OCI-LY1 (cell line): Measurements from ENCODE around the gene NEUROD2.

Experiments used
- H2AFZ ChIP-seq: fragments of 200-600 bp; sonication (generic), shearing (Covaris generic); 2 replicates; pipeline ENCODE4 v1.6.0; 2014; ENCODE audit warnings: antibody characterized with exemption, mild to moderate bottlenecking, low read length
- H3F3A ChIP-seq: fragments of 200-600 bp; sonication (generic), shearing (Covaris generic); 2 replicates; pipeline ENCODE4 v1.6.0; 2014; ENCODE audit warnings: mild to moderate bottlenecking, antibody characterized with exemption, low read length, moderate library complexity; ENCODE audit not compliant: insufficient read depth
- H3K27ac ChIP-seq: fragments of 200-600 bp; sonication (generic); 2 replicates; pipeline ENCODE4 v1.5.1; 2014; ENCODE audit warnings: low read length, mixed run types, mild to moderate bottlenecking, low read depth; ENCODE audit not compliant: poor library complexity, severe bottlenecking
- H3K27me3 ChIP-seq: fragments of 200-600 bp; sonication (generic); 2 replicates; pipeline ENCODE4 v1.6.0; 2014; ENCODE audit warnings: antibody characterized with exemption, mild to moderate bottlenecking, low read length, moderate library complexity; ENCODE audit not compliant: insufficient read depth
- H3K36me3 ChIP-seq: fragments of 200-600 bp; sonication (generic); 2 replicates; pipeline ENCODE4 v1.6.1; 2014; ENCODE audit warnings: mild to moderate bottlenecking, antibody characterized with exemption, low read length, moderate library complexity, mixed read lengths; ENCODE audit not compliant: insufficient read depth
- H3K4me1 ChIP-seq: fragments of 200-600 bp; sonication (generic); 2 replicates; pipeline ENCODE4 v1.5.1; 2014; ENCODE audit warnings: mild to moderate bottlenecking, low read length, moderate library complexity; ENCODE audit not compliant: insufficient read depth, severe bottlenecking
- H3K4me2 ChIP-seq: fragments of 200-600 bp; sonication (generic), shearing (Covaris generic); 2 replicates; pipeline ENCODE4 v1.6.1; 2014; ENCODE audit warnings: low read length
- H3K4me3 ChIP-seq: fragments of 200-600 bp; sonication (generic); 2 replicates; pipeline ENCODE4 v1.5.1; 2014; ENCODE audit warnings: low read length, low read depth, mild to moderate bottlenecking, mixed read lengths; ENCODE audit not compliant: poor library complexity, severe bottlenecking
- H3K79me2 ChIP-seq: fragments of 200-600 bp; shearing (Covaris generic); 2 replicates; pipeline ENCODE4 v1.6.1; 2016; ENCODE audit warnings: mixed run types, low read length, mixed read lengths; ENCODE audit not compliant: insufficient read depth
- H3K9ac ChIP-seq: fragments of 200-600 bp; sonication (generic), shearing (Covaris generic); 2 replicates; pipeline ENCODE4 v1.6.1; 2014; ENCODE audit warnings: mild to moderate bottlenecking, low read length, mixed read lengths
- H3K9me2 ChIP-seq: fragments of 200-600 bp; sonication (generic), shearing (Covaris generic); 2 replicates; pipeline ENCODE4 v1.6.1; 2014; ENCODE audit warnings: low read depth, mild to moderate bottlenecking, low read length, mixed read lengths
- H3K9me3 ChIP-seq: fragments of 200-600 bp; shearing (Covaris generic); 2 replicates; pipeline ENCODE4 v1.6.1; 2014; ENCODE audit warnings: low read length, mixed read lengths
- H4K20me1 ChIP-seq: fragments of 200-600 bp; sonication (generic), shearing (Covaris generic); 2 replicates; pipeline ENCODE4 v1.6.0; 2016; ENCODE audit warnings: mild to moderate bottlenecking, low read length; ENCODE audit not compliant: insufficient read depth
- CTCF ChIP-seq: fragments of 200-600 bp; sonication (generic), shearing (Covaris generic); IDR thresholded peaks from 2 replicates; pipeline ENCODE4 v1.5.1; 2017; ENCODE audit warnings: mild to moderate bottlenecking, antibody characterized with exemption, low read length, moderate library complexity, mixed read lengths
- EZH2 ChIP-seq: fragments of 200-600 bp; sonication (generic), shearing (Covaris generic); IDR thresholded peaks from 2 replicates; pipeline ENCODE4 v1.8.0; 2017; ENCODE audit warnings: borderline replicate concordance, mixed run types, mild to moderate bottlenecking, antibody characterized with exemption, low read length, moderate library complexity, mixed read lengths

The NEUROD2 gene

GRCh38 chr17:39643271-39643670, 35.6 kb upstream of the NEUROD2 start:
- Histone ChIP-seq H3K36me3 (no peaks in the 10 kb centered on the region), H3K9me3 (no peaks in the 10 kb centered on the region), H3K4me2 (no peak overlapping the region), H3K79me2 (no peaks in the 10 kb centered on the region), H3K4me3 (no peak overlapping the region), H3K27ac (no peak overlapping the region), H2AFZ (no peak overlapping the region), H3F3A (no peaks in the 10 kb centered on the region), H3K27me3 (no peaks in the 10 kb centered on the region), H3K9ac (no peak overlapping the region), H3K9me2 (no peaks in the 10 kb centered on the region), H4K20me1 (no peaks in the 10 kb centered on the region), H3K4me1 (peaks cover 5% of the 10 kb centered on the region)
- no peak for TF ChIP-seq CTCF
- no peak for TF ChIP-seq EZH2

- Histone ChIP-seq H3K4me1 (peaks cover 13% of the 10 kb centered on the region), H3K9me2 (no peaks in the 10 kb centered on the region), H3K9ac (no peak overlapping the region), H3K36me3 (no peaks in the 10 kb centered on the region), H4K20me1 (no peaks in the 10 kb centered on the region), H2AFZ (no peak overlapping the region), H3K4me2 (no peak overlapping the region), H3F3A (no peaks in the 10 kb centered on the region), H3K27ac (no peak overlapping the region), H3K27me3 (no peaks in the 10 kb centered on the region), H3K9me3 (no peaks in the 10 kb centered on the region), H3K4me3 (no peak overlapping the region), H3K79me2 (no peaks in the 10 kb centered on the region; the same call in 1 of the 2 replicates)
- TF ChIP-seq EZH2 (no peak), CTCF (no peak)
Measured at GRCh38 chr17:39642291-39643074, 34.8 kb upstream of the NEUROD2 start.

- Histone ChIP-seq H3K4me1 (peaks cover 13% of the 10 kb centered on the region), H3K79me2 (no peaks in the 10 kb centered on the region; the same call in 1 of the 2 replicates), H3K27me3 (no peaks in the 10 kb centered on the region), H3K4me2 (no peak overlapping the region), H3K4me3 (no peak overlapping the region), H3K9ac (no peak overlapping the region), H3K9me3 (no peaks in the 10 kb centered on the region), H3K9me2 (no peaks in the 10 kb centered on the region), H3F3A (no peaks in the 10 kb centered on the region), H2AFZ (no peak overlapping the region), H3K27ac (no peak overlapping the region), H4K20me1 (no peaks in the 10 kb centered on the region), H3K36me3 (no peaks in the 10 kb centered on the region)
- TF ChIP-seq EZH2 (no peak), CTCF (no peak)
Measured at GRCh38 chr17:39641883-39642282, 34.2 kb upstream of the NEUROD2 start.
